Measurements from ENCODE around the gene TTLL10. TPM values are rescaled to one million over a fixed set of nuclear protein-coding genes. Genes with fewer than 3 reads are reported as not detected.

TTLL10 gene
- under 1 TPM in 7 of 10 donors, not detected in 3; 0.13 to 0.50 (median 0.27) TPM for polyA plus RNA-seq (ENCODE audit: insufficient read length in 10 of 10)
- long read RNA-seq, donor 1, partial matches to known transcripts, result 14 of 29 reads
- long read RNA-seq, donor 1, other reads (novel, unspliced or antisense), result 15 of 29 reads
- long read RNA-seq, donor 2, result 0 reads
- long read RNA-seq, donor 3, result 0 reads
- long read RNA-seq, donor 4, result 0 reads
- long read RNA-seq, donor 5, result 0 reads
- long read RNA-seq, donor 6, result 0 reads
- long read RNA-seq, donor 7, result 0 reads
- long read RNA-seq, donor 8, result 0 reads
- long read RNA-seq, donor 9, result 0 reads

GRCh38 chr1:1173793-1174415 is at the start of gene TTLL10:
Gene TTLL10 (plus strand): TSS chr1:1173880. CDS start chr1:1179216, 5,336 bp downstream.
- DNase-seq, result no peak

GRCh38 chr1:1124508-1124785 is 49.2 kb upstream of the TTLL10 start:
- no peak for DNase-seq

- DNase-seq, result peak in 1 of 3 donors; percentile 5
These were observed 48.7 kb upstream of the TTLL10 start for GRCh38 chr1:1124786-1125642.

GRCh38 chr1:1125945-1126344 is 47.7 kb upstream of the TTLL10 start:
- DNase-seq, result no peak

- DNase-seq, result peak in 1 of 3 donors; percentile 3
These were observed 45.9 kb upstream of the TTLL10 start for GRCh38 chr1:1127551-1128451.

- no peak for DNase-seq
These were observed 45.1 kb upstream of the TTLL10 start for GRCh38 chr1:1128454-1129139.

- peak in 2 of 3 donors; percentile 58 to 86 for DNase-seq
These were observed 44.3 kb upstream of the TTLL10 start for GRCh38 chr1:1129381-1129821.

- DNase-seq, result peak in 1 of 3 donors; percentile 62
These were observed 43.2 kb upstream of the TTLL10 start for GRCh38 chr1:1130206-1131120.

GRCh38 chr1:1132042-1132950 is 41.4 kb upstream of the TTLL10 start:
- DNase-seq, result peak in 1 of 3 donors; percentile 71

- DNase-seq, result peak in 2 of 3 donors; percentile 67 to 88
These were observed 40.5 kb upstream of the TTLL10 start for GRCh38 chr1:1132956-1133750.

GRCh38 chr1:1134300-1134970 is 39.2 kb upstream of the TTLL10 start:
- no peak for DNase-seq

GRCh38 chr1:1135339-1136136 is 38.1 kb upstream of the TTLL10 start:
- DNase-seq, result peak in 1 of 3 donors; percentile 70

GRCh38 chr1:1136547-1137230 is 37.0 kb upstream of the TTLL10 start:
- DNase-seq, result no peak

- no peak for DNase-seq
These were observed 36.2 kb upstream of the TTLL10 start for GRCh38 chr1:1137256-1138045.

- DNase-seq, result no peak
These were observed 33.0 kb upstream of the TTLL10 start for GRCh38 chr1:1140673-1141072.
